Activated T-cell treated with anti-CD3 and anti-CD28 coated beads, Interleukin-2, amount 50 U/mL, for 1 hour (primary cell): Measurements from ENCODE around the gene CARD10.

Experiments used
- DNase-seq: peaks from one replicate; pipeline ENCODE4 v3.0.0-alpha.2; 2020

Gene CARD10

GRCh38 chr22:37460684-37461083 lies 58.5 kb downstream of the CARD10 start:
- DNase-seq: no peak

- no peak for DNase-seq
Measured at GRCh38 chr22:37459206-37459605, 60.0 kb downstream of the CARD10 start.

- peak; percentile 87 for DNase-seq
Measured at GRCh38 chr22:37457093-37457893, 61.9 kb downstream of the CARD10 start.

GRCh38 chr22:37456346-37456745 lies 62.9 kb downstream of the CARD10 start:
- no peak for DNase-seq

- no peak for DNase-seq
Measured at GRCh38 chr22:37455896-37456295, 63.3 kb downstream of the CARD10 start.

GRCh38 chr22:37454857-37455686 lies 64.1 kb downstream of the CARD10 start:
- DNase-seq: no peak

GRCh38 chr22:37453696-37454095 lies 65.5 kb downstream of the CARD10 start:
- DNase-seq: no peak

GRCh38 chr22:37451218-37451617 lies 68.0 kb downstream of the CARD10 start:
- DNase-seq: no peak

- DNase-seq: no peak
Measured at GRCh38 chr22:37449331-37450001, 69.7 kb downstream of the CARD10 start.

- no peak for DNase-seq
Measured at GRCh38 chr22:37448516-37449127, 70.6 kb downstream of the CARD10 start.

GRCh38 chr22:37445501-37445900 lies 73.7 kb downstream of the CARD10 start:
- DNase-seq: no peak

- no peak for DNase-seq
Measured at GRCh38 chr22:37443977-37444376, 75.2 kb downstream of the CARD10 start.

GRCh38 chr22:37443086-37443485 lies 76.1 kb downstream of the CARD10 start:
- DNase-seq: no peak

- DNase-seq: no peak
Measured at GRCh38 chr22:37442537-37442936, 76.7 kb downstream of the CARD10 start.

- no peak for DNase-seq
Measured at GRCh38 chr22:37442135-37442534, 77.1 kb downstream of the CARD10 start.

- DNase-seq: no peak
Measured at GRCh38 chr22:37440875-37441274, 78.3 kb downstream of the CARD10 start.
